GM18951 (cell line): ENCODE results near the gene TMEM150B.

Experiments
- POLR2A ChIP-seq: IDR thresholded peaks from 4 replicates; pipeline ENCODE4 v1.6.1; 2011; ENCODE audit warnings: mild to moderate bottlenecking; ENCODE audit not compliant: insufficient read length, insufficient read depth; ENCODE audit errors: extremely low read depth
- in situ Hi-C: fragments of 300-500 bp; cut with MboI; formaldehyde crosslinking; loops from one replicate; pipeline ENCODE4 v1.12.0; 2022; ENCODE audit warnings: low sequenced_read_pairs, mixed read lengths, inconsistent platforms; ENCODE audit not compliant: unreplicated experiment

The TMEM150B gene

GRCh38 chr19:55315956-55316525 is 9.1 kb downstream of the TMEM150B start:
- in situ Hi-C loops, result no loop called here
- TF ChIP-seq POLR2A, result no peak

- in situ Hi-C loops, result no loop called here
- TF ChIP-seq POLR2A, result no peak
These were observed 10.7 kb downstream of the TMEM150B start for GRCh38 chr19:55314396-55314795.

GRCh38 chr19:55312621-55313512 is 12.3 kb downstream of the TMEM150B start:
- in situ Hi-C loops, result no loop called here

GRCh38 chr19:55311797-55312196 is 13.3 kb downstream of the TMEM150B start:
- in situ Hi-C loops, result no loop called here

More at GRCh38 chr19:55312621-55313512, 12.3 kb downstream of the TMEM150B start:
- TF ChIP-seq POLR2A, result no peak

GRCh38 chr19:55311397-55311796 is 13.7 kb downstream of the TMEM150B start:
- TF ChIP-seq POLR2A, result no peak
- in situ Hi-C loops, result no loop called here

More at GRCh38 chr19:55311797-55312196, 13.3 kb downstream of the TMEM150B start:
- TF ChIP-seq POLR2A, result no peak

- in situ Hi-C loops, result no loop called here
- no peak for TF ChIP-seq POLR2A
These were observed 14.6 kb downstream of the TMEM150B start for GRCh38 chr19:55310498-55310897.

- TF ChIP-seq POLR2A, result no peak
- in situ Hi-C loops, result no loop called here
These were observed 15.7 kb downstream of the TMEM150B start for GRCh38 chr19:55309448-55309847.

- TF ChIP-seq POLR2A, result no peak
- in situ Hi-C loops, result no loop called here
These were observed 16.9 kb downstream of the TMEM150B start for GRCh38 chr19:55308281-55308680.

- in situ Hi-C loops, result no loop called here
- no peak for TF ChIP-seq POLR2A
These were observed 18.4 kb downstream of the TMEM150B start for GRCh38 chr19:55306712-55307111.

- in situ Hi-C loops, result no loop called here
- no peak for TF ChIP-seq POLR2A
These were observed 19.1 kb downstream of the TMEM150B start for GRCh38 chr19:55305983-55306562.

- TF ChIP-seq POLR2A, result no peak
- in situ Hi-C loops, result no loop called here
These were observed 19.6 kb downstream of the TMEM150B start for GRCh38 chr19:55305491-55305890.

GRCh38 chr19:55304980-55305379 is 20.2 kb downstream of the TMEM150B start:
- in situ Hi-C loops, result no loop called here
- no peak for TF ChIP-seq POLR2A

GRCh38 chr19:55304279-55304978 is 20.7 kb downstream of the TMEM150B start:
- in situ Hi-C loops, result no loop called here
- no peak for TF ChIP-seq POLR2A
